ENCODE data around the gene NRROS.

The NRROS gene

GRCh38 chr3:196620684-196621083, 18.8 kb upstream of the NRROS start:
- H3K9me3 ChIP-seq (replicated peaks; ENCODE audit: insufficient read depth, low read length): no peaks in the 10 kb centered on the region
- no peak overlapping the region for H2AFZ ChIP-seq (ENCODE audit: low read length)
- no peaks in the 10 kb centered on the region for H4K20me1 ChIP-seq (ENCODE audit: insufficient read depth, low read length)
- H3K4me3 ChIP-seq (ENCODE audit: low read length): no peak overlapping the region
- no peaks in the 10 kb centered on the region for H3K9me2 ChIP-seq (replicated peaks; ENCODE audit: insufficient read depth, low read length)
- TF ChIP-seq EZH2phosphoT487 (IDR thresholded peaks at IDR 0.05; ENCODE audit: low read length): no peak
- TF ChIP-seq, protein P1, sequence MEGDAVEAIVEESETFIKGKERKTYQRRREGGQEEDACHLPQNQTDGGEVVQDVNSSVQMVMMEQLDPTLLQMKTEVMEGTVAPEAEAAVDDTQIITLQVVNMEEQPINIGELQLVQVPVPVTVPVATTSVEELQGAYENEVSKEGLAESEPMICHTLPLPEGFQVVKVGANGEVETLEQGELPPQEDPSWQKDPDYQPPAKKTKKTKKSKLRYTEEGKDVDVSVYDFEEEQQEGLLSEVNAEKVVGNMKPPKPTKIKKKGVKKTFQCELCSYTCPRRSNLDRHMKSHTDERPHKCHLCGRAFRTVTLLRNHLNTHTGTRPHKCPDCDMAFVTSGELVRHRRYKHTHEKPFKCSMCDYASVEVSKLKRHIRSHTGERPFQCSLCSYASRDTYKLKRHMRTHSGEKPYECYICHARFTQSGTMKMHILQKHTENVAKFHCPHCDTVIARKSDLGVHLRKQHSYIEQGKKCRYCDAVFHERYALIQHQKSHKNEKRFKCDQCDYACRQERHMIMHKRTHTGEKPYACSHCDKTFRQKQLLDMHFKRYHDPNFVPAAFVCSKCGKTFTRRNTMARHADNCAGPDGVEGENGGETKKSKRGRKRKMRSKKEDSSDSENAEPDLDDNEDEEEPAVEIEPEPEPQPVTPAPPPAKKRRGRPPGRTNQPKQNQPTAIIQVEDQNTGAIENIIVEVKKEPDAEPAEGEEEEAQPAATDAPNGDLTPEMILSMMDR (IDR thresholded peaks at IDR 0.05; ENCODE audit: low read length): no peak
- no peak for TF ChIP-seq EZH2 (optimal IDR thresholded peaks at IDR 0.05; ENCODE audit: low read depth, low read length)
- no peaks in the 10 kb centered on the region for H3K79me2 ChIP-seq (ENCODE audit: low read length)
- DNase-seq: no peak
- H3K27ac ChIP-seq (ENCODE audit: low read length): no peak overlapping the region
- no peaks in the 10 kb centered on the region for H3K27me3 ChIP-seq (replicated peaks; ENCODE audit: insufficient read depth, low read length)
- no peak overlapping the region for H3K9ac ChIP-seq (ENCODE audit: low read length)
- no peaks in the 10 kb centered on the region for H3K4me1 ChIP-seq (ENCODE audit: low read length)
- no peaks in the 10 kb centered on the region for H3K36me3 ChIP-seq (replicated peaks; ENCODE audit: insufficient read depth, low read length)
- H3K4me2 ChIP-seq (ENCODE audit: low read depth, low read length): no peak overlapping the region
- no peaks in the 10 kb centered on the region for H3F3A ChIP-seq (ENCODE audit: insufficient read depth, low read length)

- no peaks in the 10 kb centered on the region for H3K27me3 ChIP-seq (replicated peaks; ENCODE audit: insufficient read depth, low read length)
Observed at GRCh38 chr3:196621611-196622010, 17.9 kb upstream of the NRROS start.

GRCh38 chr3:196624067-196624790, 15.3 kb upstream of the NRROS start:
- Histone ChIP-seq H3K27ac (ENCODE audit: low read length) (no peak overlapping the region), H3K79me2 (ENCODE audit: low read length) (no peaks in the 10 kb centered on the region), H3K9me2 (replicated peaks; ENCODE audit: insufficient read depth, low read length) (no peaks in the 10 kb centered on the region), H3K9ac (ENCODE audit: low read length) (no peak overlapping the region), H3K4me2 (ENCODE audit: low read depth, low read length) (no peak overlapping the region), H2AFZ (ENCODE audit: low read length) (no peak overlapping the region), H3K36me3 (replicated peaks; ENCODE audit: insufficient read depth, low read length) (no peaks in the 10 kb centered on the region), H4K20me1 (ENCODE audit: insufficient read depth, low read length) (no peaks in the 10 kb centered on the region), H3K9me3 (replicated peaks; ENCODE audit: insufficient read depth, low read length) (no peaks in the 10 kb centered on the region), H3K4me3 (ENCODE audit: low read length) (no peak overlapping the region), H3K4me1 (ENCODE audit: low read length) (no peaks in the 10 kb centered on the region), H3K27me3 (replicated peaks; ENCODE audit: insufficient read depth, low read length) (no peaks in the 10 kb centered on the region), H3F3A (ENCODE audit: insufficient read depth, low read length) (no peaks in the 10 kb centered on the region)
- no peak for DNase-seq
- no peak for TF ChIP-seq EZH2 (optimal IDR thresholded peaks at IDR 0.05; ENCODE audit: low read depth, low read length)
- TF ChIP-seq, protein P1 (IDR thresholded peaks at IDR 0.05; ENCODE audit: low read length): no peak
- no peak for TF ChIP-seq EZH2phosphoT487 (IDR thresholded peaks at IDR 0.05; ENCODE audit: low read length)

More at GRCh38 chr3:196621611-196622010, 17.9 kb upstream of the NRROS start:
- DNase-seq: no peak
- H3K9ac ChIP-seq (ENCODE audit: low read length): no peak overlapping the region
- no peaks in the 10 kb centered on the region for H3F3A ChIP-seq (ENCODE audit: insufficient read depth, low read length)
- H3K4me3 ChIP-seq (ENCODE audit: low read length): no peak overlapping the region
- no peaks in the 10 kb centered on the region for H3K4me1 ChIP-seq (ENCODE audit: low read length)
- H3K9me2 ChIP-seq (replicated peaks; ENCODE audit: insufficient read depth, low read length): no peaks in the 10 kb centered on the region
- TF ChIP-seq EZH2 (optimal IDR thresholded peaks at IDR 0.05; ENCODE audit: low read depth, low read length) (no peak), EZH2phosphoT487 (IDR thresholded peaks at IDR 0.05; ENCODE audit: low read length) (no peak)
- TF ChIP-seq, protein P1 (IDR thresholded peaks at IDR 0.05; ENCODE audit: low read length): no peak
- H3K4me2 ChIP-seq (ENCODE audit: low read depth, low read length): no peak overlapping the region
- H4K20me1 ChIP-seq (ENCODE audit: insufficient read depth, low read length): no peaks in the 10 kb centered on the region
- H3K36me3 ChIP-seq (replicated peaks; ENCODE audit: insufficient read depth, low read length): no peaks in the 10 kb centered on the region
- H3K79me2 ChIP-seq (ENCODE audit: low read length): no peaks in the 10 kb centered on the region
- no peak overlapping the region for H3K27ac ChIP-seq (ENCODE audit: low read length)
- no peak overlapping the region for H2AFZ ChIP-seq (ENCODE audit: low read length)
- H3K9me3 ChIP-seq (replicated peaks; ENCODE audit: insufficient read depth, low read length): no peaks in the 10 kb centered on the region

All from MM.1S (cell line).